ENCODE measurements around the gene U2AF2.

DNA sequence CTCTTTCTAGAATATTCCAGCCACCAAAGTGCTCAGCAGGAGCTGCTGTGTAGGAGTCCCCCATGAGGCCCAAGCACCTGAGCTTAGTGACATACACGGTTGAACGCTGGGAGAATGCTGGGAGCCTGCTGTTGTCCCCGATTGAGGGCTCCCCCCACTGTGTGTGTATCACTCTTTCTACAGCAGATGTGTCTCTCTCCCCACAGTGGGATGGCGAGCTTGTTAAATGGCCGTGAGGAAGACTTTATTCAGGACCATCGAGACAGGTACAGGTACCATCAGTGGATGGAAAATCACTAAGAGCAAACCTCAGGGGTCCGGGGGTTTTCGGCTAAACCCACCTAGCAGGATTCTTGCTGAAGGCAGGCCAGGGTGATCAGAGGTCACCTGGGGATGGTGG lies 42.9 kb downstream of the U2AF2 start:
- TF ChIP-seq, protein P1, sequence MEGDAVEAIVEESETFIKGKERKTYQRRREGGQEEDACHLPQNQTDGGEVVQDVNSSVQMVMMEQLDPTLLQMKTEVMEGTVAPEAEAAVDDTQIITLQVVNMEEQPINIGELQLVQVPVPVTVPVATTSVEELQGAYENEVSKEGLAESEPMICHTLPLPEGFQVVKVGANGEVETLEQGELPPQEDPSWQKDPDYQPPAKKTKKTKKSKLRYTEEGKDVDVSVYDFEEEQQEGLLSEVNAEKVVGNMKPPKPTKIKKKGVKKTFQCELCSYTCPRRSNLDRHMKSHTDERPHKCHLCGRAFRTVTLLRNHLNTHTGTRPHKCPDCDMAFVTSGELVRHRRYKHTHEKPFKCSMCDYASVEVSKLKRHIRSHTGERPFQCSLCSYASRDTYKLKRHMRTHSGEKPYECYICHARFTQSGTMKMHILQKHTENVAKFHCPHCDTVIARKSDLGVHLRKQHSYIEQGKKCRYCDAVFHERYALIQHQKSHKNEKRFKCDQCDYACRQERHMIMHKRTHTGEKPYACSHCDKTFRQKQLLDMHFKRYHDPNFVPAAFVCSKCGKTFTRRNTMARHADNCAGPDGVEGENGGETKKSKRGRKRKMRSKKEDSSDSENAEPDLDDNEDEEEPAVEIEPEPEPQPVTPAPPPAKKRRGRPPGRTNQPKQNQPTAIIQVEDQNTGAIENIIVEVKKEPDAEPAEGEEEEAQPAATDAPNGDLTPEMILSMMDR (conservative IDR thresholded peaks at IDR 0.05; ENCODE audit: low read depth in 2 of 2), result no peak
- TF ChIP-seq, protein P2, sequence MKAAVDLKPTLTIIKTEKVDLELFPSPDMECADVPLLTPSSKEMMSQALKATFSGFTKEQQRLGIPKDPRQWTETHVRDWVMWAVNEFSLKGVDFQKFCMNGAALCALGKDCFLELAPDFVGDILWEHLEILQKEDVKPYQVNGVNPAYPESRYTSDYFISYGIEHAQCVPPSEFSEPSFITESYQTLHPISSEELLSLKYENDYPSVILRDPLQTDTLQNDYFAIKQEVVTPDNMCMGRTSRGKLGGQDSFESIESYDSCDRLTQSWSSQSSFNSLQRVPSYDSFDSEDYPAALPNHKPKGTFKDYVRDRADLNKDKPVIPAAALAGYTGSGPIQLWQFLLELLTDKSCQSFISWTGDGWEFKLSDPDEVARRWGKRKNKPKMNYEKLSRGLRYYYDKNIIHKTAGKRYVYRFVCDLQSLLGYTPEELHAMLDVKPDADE (IDR thresholded peaks at IDR 0.05), result no peak
- TF ChIP-seq POLR2AphosphoS5 (IDR thresholded peaks at IDR 0.05; ENCODE audit: low read depth) (no peak), EZH2phosphoT487 (IDR thresholded peaks at IDR 0.05; ENCODE audit: unreplicated experiment) (no peak), EZH2 (IDR thresholded peaks at IDR 0.05; ENCODE audit: low read depth, unreplicated experiment) (no peak), ZNF331 (CRISPR knock-in tag; IDR thresholded peaks at IDR 0.05; ENCODE audit: low read depth) (no peak), STAT1 (IDR thresholded peaks at IDR 0.05; ENCODE audit: unreplicated experiment) (no peak), CREB1 (CRISPR knock-in tag; IDR thresholded peaks at IDR 0.05; ENCODE audit: low read depth) (no peak)
- TF ChIP-seq, protein P3, sequence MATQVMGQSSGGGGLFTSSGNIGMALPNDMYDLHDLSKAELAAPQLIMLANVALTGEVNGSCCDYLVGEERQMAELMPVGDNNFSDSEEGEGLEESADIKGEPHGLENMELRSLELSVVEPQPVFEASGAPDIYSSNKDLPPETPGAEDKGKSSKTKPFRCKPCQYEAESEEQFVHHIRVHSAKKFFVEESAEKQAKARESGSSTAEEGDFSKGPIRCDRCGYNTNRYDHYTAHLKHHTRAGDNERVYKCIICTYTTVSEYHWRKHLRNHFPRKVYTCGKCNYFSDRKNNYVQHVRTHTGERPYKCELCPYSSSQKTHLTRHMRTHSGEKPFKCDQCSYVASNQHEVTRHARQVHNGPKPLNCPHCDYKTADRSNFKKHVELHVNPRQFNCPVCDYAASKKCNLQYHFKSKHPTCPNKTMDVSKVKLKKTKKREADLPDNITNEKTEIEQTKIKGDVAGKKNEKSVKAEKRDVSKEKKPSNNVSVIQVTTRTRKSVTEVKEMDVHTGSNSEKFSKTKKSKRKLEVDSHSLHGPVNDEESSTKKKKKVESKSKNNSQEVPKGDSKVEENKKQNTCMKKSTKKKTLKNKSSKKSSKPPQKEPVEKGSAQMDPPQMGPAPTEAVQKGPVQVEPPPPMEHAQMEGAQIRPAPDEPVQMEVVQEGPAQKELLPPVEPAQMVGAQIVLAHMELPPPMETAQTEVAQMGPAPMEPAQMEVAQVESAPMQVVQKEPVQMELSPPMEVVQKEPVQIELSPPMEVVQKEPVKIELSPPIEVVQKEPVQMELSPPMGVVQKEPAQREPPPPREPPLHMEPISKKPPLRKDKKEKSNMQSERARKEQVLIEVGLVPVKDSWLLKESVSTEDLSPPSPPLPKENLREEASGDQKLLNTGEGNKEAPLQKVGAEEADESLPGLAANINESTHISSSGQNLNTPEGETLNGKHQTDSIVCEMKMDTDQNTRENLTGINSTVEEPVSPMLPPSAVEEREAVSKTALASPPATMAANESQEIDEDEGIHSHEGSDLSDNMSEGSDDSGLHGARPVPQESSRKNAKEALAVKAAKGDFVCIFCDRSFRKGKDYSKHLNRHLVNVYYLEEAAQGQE (IDR thresholded peaks at IDR 0.05; ENCODE audit: unreplicated experiment), result no peak

All from GM23338 (cell line).